SK-N-SH treated with all-trans-retinoic acid at 6 μM for 48 hours (cell line): ENCODE measurements around the gene BAIAP3.

Experiments used
- OSR1 ChIP-seq: fragments of 250-450 bp; sonication (Bioruptor Pico); IDR thresholded peaks from 2 replicates; pipeline ENCODE4 v1.8.0; 2022; ENCODE audit warnings: moderate library complexity, mild to moderate bottlenecking, inconsistent platforms
- PATZ1 ChIP-seq: fragments of 250-450 bp; sonication (Bioruptor Pico); IDR thresholded peaks from 2 replicates; pipeline ENCODE4 v1.8.0; 2020; ENCODE audit warnings: mild to moderate bottlenecking, moderate library complexity, borderline replicate concordance
- PPARA ChIP-seq: fragments of 250-450 bp; sonication (Bioruptor Pico); IDR thresholded peaks from 2 replicates; pipeline ENCODE4 v1.5.0; 2020; ENCODE audit warnings: mild to moderate bottlenecking, borderline replicate concordance
- SNAI2 ChIP-seq: fragments of 250-450 bp; sonication (Bioruptor Pico); IDR thresholded peaks from 2 replicates; pipeline ENCODE4 v1.5.0; 2020; ENCODE audit warnings: mild to moderate bottlenecking, moderate library complexity
- ZFP3 ChIP-seq: fragments of 250-450 bp; sonication (Bioruptor Pico); IDR thresholded peaks from 2 replicates; pipeline ENCODE4 v1.5.0; 2020; ENCODE audit warnings: mild to moderate bottlenecking, moderate library complexity
- ZFP30 ChIP-seq: fragments of 450-650 bp; formaldehyde crosslinking; IDR thresholded peaks from 2 replicates; pipeline ENCODE4 v1.5.0; 2022; ENCODE audit warnings: mild to moderate bottlenecking, moderate library complexity
- ZNF565 ChIP-seq: fragments of 450-650 bp; formaldehyde crosslinking; conservative IDR thresholded peaks from 2 replicates; pipeline ENCODE4 v1.5.0; 2020; ENCODE audit warnings: low read depth, mild to moderate bottlenecking, moderate library complexity

DNA sequence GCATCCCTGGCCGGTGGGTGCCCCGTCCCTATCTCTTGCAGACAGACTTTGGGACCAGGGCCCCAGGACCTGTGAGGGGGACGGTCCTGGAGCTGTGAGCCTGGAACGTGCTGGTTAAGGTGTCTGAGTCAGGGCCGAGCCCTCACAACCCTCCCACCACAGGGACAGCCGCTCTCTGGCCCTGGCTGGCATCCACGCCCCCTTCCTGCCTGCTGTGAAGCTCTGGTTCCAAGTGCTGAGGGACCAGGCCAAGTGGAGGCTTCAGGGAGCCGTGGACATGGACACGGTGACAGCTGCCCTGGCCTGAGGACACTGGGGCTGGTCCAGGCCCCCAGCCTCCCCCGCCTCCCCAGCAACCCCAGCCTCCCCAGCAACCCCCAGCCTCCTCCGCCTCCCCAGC lies 11.6 kb downstream of the BAIAP3 start:
- no peak for TF ChIP-seq PPARA (CRISPR knock-in tag)
- no peak for TF ChIP-seq ZFP3 (CRISPR knock-in tag)
- no peak for TF ChIP-seq ZNF565
- no peak for TF ChIP-seq SNAI2 (CRISPR knock-in tag)
- TF ChIP-seq PATZ1 (CRISPR knock-in tag): no peak
- no peak for TF ChIP-seq OSR1 (CRISPR knock-in tag)
- no peak for TF ChIP-seq ZFP30 (CRISPR knock-in tag)
